ENCODE data around the gene MRPS23. TPM values are rescaled to one million over a fixed set of nuclear protein-coding genes. Genes with fewer than 3 reads are reported as not detected.

Gene MRPS23
- total RNA-seq, 1 donor from 2014 or later = 6.9 TPM

- Histone ChIP-seq H3K27ac (no peak overlapping the region), H3K36me3 (no peaks in the 10 kb centered on the region), H3K9me3 (no peaks in the 10 kb centered on the region), H3K4me1 (peaks cover 35% of the 10 kb centered on the region), H3K27me3 (no peaks in the 10 kb centered on the region), H3K4me3 (no peak overlapping the region)
- TF ChIP-seq POLR2A (IDR thresholded peaks at IDR 0.05) (no peak), CTCF (IDR thresholded peaks at IDR 0.05) (no peak), POLR2AphosphoS5 (IDR thresholded peaks at IDR 0.05; ENCODE audit: insufficient read depth in 1 of 2, low read depth in 1 of 2) (no peak)
- DNase-seq (ENCODE audit: extremely low spot score in 2 of 2) = peak in 1 of 2 donors; percentile 82
- intact Hi-C loops (cut with DNase I) = no loop called here
These were observed 7.2 kb upstream of the MRPS23 start for GRCh38 chr17:57856792-57857620.

GRCh38 chr17:57855391-57856035 is 5.7 kb upstream of the MRPS23 start:
- Histone ChIP-seq H3K36me3 (no peaks in the 10 kb centered on the region), H3K9me3 (no peaks in the 10 kb centered on the region), H3K4me3 (no peak overlapping the region), H3K27me3 (no peaks in the 10 kb centered on the region), H3K27ac (no peak overlapping the region), H3K4me1 (peaks cover 36% of the 10 kb centered on the region)
- intact Hi-C loops (cut with DNase I) = no loop called here
- peak in 1 of 2 donors; percentile 77 for DNase-seq (ENCODE audit: extremely low spot score in 2 of 2)
- TF ChIP-seq CTCF (IDR thresholded peaks at IDR 0.05) (no peak), POLR2A (IDR thresholded peaks at IDR 0.05) (no peak), POLR2AphosphoS5 (IDR thresholded peaks at IDR 0.05; ENCODE audit: insufficient read depth in 1 of 2, low read depth in 1 of 2) (no peak)

- intact Hi-C loops (cut with DNase I) = loop anchor here (5.0 kb wide), 1 partner anchor 249 kb away; no protein-coding TSS in a partner anchor
- TF ChIP-seq CTCF (IDR thresholded peaks at IDR 0.05) (no peak), POLR2A (IDR thresholded peaks at IDR 0.05) (no peak), POLR2AphosphoS5 (IDR thresholded peaks at IDR 0.05; ENCODE audit: insufficient read depth in 1 of 2, low read depth in 1 of 2) (no peak)
- H3K4me1 ChIP-seq = peaks cover 33% of the 10 kb centered on the region
- H3K27me3 ChIP-seq = no peaks in the 10 kb centered on the region
- no peaks in the 10 kb centered on the region for H3K9me3 ChIP-seq
- no peaks in the 10 kb centered on the region for H3K36me3 ChIP-seq
- no peak overlapping the region for H3K27ac ChIP-seq
- H3K4me3 ChIP-seq = no peak overlapping the region
- peak in 1 of 2 donors; percentile 76 for DNase-seq (ENCODE audit: extremely low spot score in 2 of 2)
These were observed 3.9 kb upstream of the MRPS23 start for GRCh38 chr17:57853695-57854094.

- no peak for TF ChIP-seq POLR2AphosphoS5 (IDR thresholded peaks at IDR 0.05; ENCODE audit: insufficient read depth in 1 of 2, low read depth in 1 of 2)
- no peak for TF ChIP-seq POLR2A (IDR thresholded peaks at IDR 0.05)
- no peak for TF ChIP-seq CTCF (IDR thresholded peaks at IDR 0.05)
- H3K36me3 ChIP-seq = no peaks in the 10 kb centered on the region
- no peaks in the 10 kb centered on the region for H3K27me3 ChIP-seq
- no peak for DNase-seq (ENCODE audit: extremely low spot score in 2 of 2)
- no peak overlapping the region for H3K27ac ChIP-seq
- peaks cover 33% of the 10 kb centered on the region for H3K4me1 ChIP-seq
- H3K9me3 ChIP-seq = no peaks in the 10 kb centered on the region
- no peak overlapping the region for H3K4me3 ChIP-seq
- intact Hi-C loops (cut with DNase I) = loop anchor here (5.0 kb wide), 1 partner anchor 249 kb away; no protein-coding TSS in a partner anchor
These were observed 3.1 kb upstream of the MRPS23 start for GRCh38 chr17:57852955-57853328.
